WTC11 (cell line): ENCODE data around the gene ZDHHC9. TPM values are rescaled to one million over a fixed set of nuclear protein-coding genes. Genes with fewer than 3 reads are reported as not detected.

ENCODE experiments used
- ATAC-seq: fragments of 200-7000 bp; cut with Tn5 transposase; 2 replicates; pipeline ENCODE4 v1.10.0; 2021; ENCODE audit warnings: mild to moderate bottlenecking, moderate library complexity
- CTCF ChIA-PET: fragments of 300-600 bp; sonication (Branson Sonifier 250); formaldehyde crosslinking; loops from one replicate; lab custom pipeline; 2021; ENCODE audit warnings: antibody characterized with exemption; lab: Charles Lee
- POLR2A ChIA-PET: fragments of 350-600 bp; sonication (Branson Sonifier 250); formaldehyde crosslinking; loops from one replicate; lab custom pipeline; 2021; ENCODE audit warnings: antibody characterized with exemption; lab: Charles Lee
- DNase-seq: peaks from one replicate; pipeline ENCODE4 v3.0.0; 2021; ENCODE audit warnings: low spot score
- H3K27ac Mint-ChIP-seq: 2 replicates; pipeline ENCODE4 v1.8.0; 2021; ENCODE audit warnings: mixed read lengths
- H3K27me3 Mint-ChIP-seq: 2 replicates; pipeline ENCODE4 v1.8.0; 2021; ENCODE audit warnings: low read depth, mild to moderate bottlenecking, moderate library complexity, mixed read lengths
- H3K36me3 Mint-ChIP-seq: 2 replicates; pipeline ENCODE4 v1.8.0; 2021; ENCODE audit warnings: mixed read lengths
- H3K4me1 Mint-ChIP-seq: 2 replicates; pipeline ENCODE4 v1.8.0; 2022; ENCODE audit warnings: mixed read lengths
- H3K4me3 Mint-ChIP-seq: 2 replicates; pipeline ENCODE4 v1.8.0; 2021; ENCODE audit warnings: mild to moderate bottlenecking, moderate library complexity, mixed read lengths
- H3K9me3 Mint-ChIP-seq: 2 replicates; pipeline ENCODE4 v1.8.0; 2021; ENCODE audit warnings: mixed read lengths
- EMX1 ChIP-seq: fragments of 250-450 bp; sonication (Bioruptor Pico); IDR thresholded peaks from 2 replicates; pipeline ENCODE4 v1.8.0; 2021; ENCODE audit warnings: mild to moderate bottlenecking
- ETV6 ChIP-seq: sonication (generic); formaldehyde crosslinking; IDR thresholded peaks from 2 replicates; pipeline ENCODE4 v1.8.1; 2022; ENCODE audit warnings: mild to moderate bottlenecking, missing genetic modification reagents
- FOXJ3 ChIP-seq: sonication (generic); formaldehyde crosslinking; IDR thresholded peaks from 2 replicates; pipeline ENCODE4 v1.9.0; 2021; ENCODE audit warnings: missing genetic modification reagents, mild to moderate bottlenecking, borderline replicate concordance
- FOXK1 ChIP-seq: sonication (generic); formaldehyde crosslinking; IDR thresholded peaks from 2 replicates; pipeline ENCODE4 v1.8.0; 2022; ENCODE audit warnings: mild to moderate bottlenecking, moderate library complexity, missing genetic modification reagents
- FOXP1 ChIP-seq: sonication (generic); formaldehyde crosslinking; IDR thresholded peaks from 2 replicates; pipeline ENCODE4 v1.8.0; 2022; ENCODE audit warnings: missing genetic modification reagents, mild to moderate bottlenecking, moderate library complexity, borderline replicate concordance
- GABPB1 ChIP-seq: sonication (generic); formaldehyde crosslinking; IDR thresholded peaks from 2 replicates; pipeline ENCODE4 v1.8.1; 2023; ENCODE audit warnings: mild to moderate bottlenecking, missing genetic modification reagents
- JAZF1 ChIP-seq: fragments of 250-450 bp; sonication (Bioruptor Pico); IDR thresholded peaks from 2 replicates; pipeline ENCODE4 v1.9.0; 2021; ENCODE audit warnings: moderate library complexity, mild to moderate bottlenecking, inconsistent platforms
- MYBL2 ChIP-seq: sonication (generic); formaldehyde crosslinking; IDR thresholded peaks from 2 replicates; pipeline ENCODE4 v1.8.1; 2023; ENCODE audit warnings: mild to moderate bottlenecking, moderate library complexity, missing genetic modification reagents
- NFYB ChIP-seq: sonication (generic); formaldehyde crosslinking; conservative IDR thresholded peaks from 2 replicates; pipeline ENCODE4 v1.8.0; 2022; ENCODE audit warnings: low read depth, missing genetic modification reagents
- NR2C2 ChIP-seq: sonication (generic); formaldehyde crosslinking; IDR thresholded peaks from 2 replicates; pipeline ENCODE4 v1.8.0; 2022; ENCODE audit warnings: mild to moderate bottlenecking, missing genetic modification reagents
- RELA ChIP-seq: sonication (generic); formaldehyde crosslinking; IDR thresholded peaks from 2 replicates; pipeline ENCODE4 v1.8.1; 2022; ENCODE audit warnings: missing genetic modification reagents, mild to moderate bottlenecking, borderline replicate concordance
- TEAD1 ChIP-seq: sonication (generic); formaldehyde crosslinking; IDR thresholded peaks from 2 replicates; pipeline ENCODE4 v1.8.0; 2022; ENCODE audit warnings: mild to moderate bottlenecking, missing genetic modification reagents
- TP53 ChIP-seq: sonication (generic); formaldehyde crosslinking; IDR thresholded peaks from 2 replicates; pipeline ENCODE4 v1.8.1; 2023; ENCODE audit warnings: mild to moderate bottlenecking, missing genetic modification reagents
- ZNF121 ChIP-seq: sonication (generic); formaldehyde crosslinking; IDR thresholded peaks from 2 replicates; pipeline ENCODE4 v1.8.0; 2023; ENCODE audit warnings: missing genetic modification reagents
- ZNF232 ChIP-seq: sonication (generic); formaldehyde crosslinking; IDR thresholded peaks from 2 replicates; pipeline ENCODE4 v1.8.0; 2022; ENCODE audit warnings: mild to moderate bottlenecking, missing genetic modification reagents
- total RNA-seq: library from RNA; stranded (reverse); gene quantifications from 3 replicates; pipeline ENCODE4 v1.2.3, GENCODE V29; 2021
- TF ChIP-seq, protein P1 (sequence below): fragments of 250-450 bp; sonication (Bioruptor Pico); conservative IDR thresholded peaks from 2 replicates; pipeline ENCODE4 v1.9.0; 2021; ENCODE audit warnings: mild to moderate bottlenecking
- TF ChIP-seq, protein P2 (sequence below): sonication (generic); formaldehyde crosslinking; IDR thresholded peaks from 2 replicates; pipeline ENCODE4 v1.8.1; 2023; ENCODE audit warnings: mild to moderate bottlenecking, missing genetic modification reagents
- TF ChIP-seq, protein P3 (sequence below): sonication (generic); formaldehyde crosslinking; IDR thresholded peaks from 2 replicates; pipeline ENCODE4 v1.8.0; 2022; ENCODE audit warnings: mild to moderate bottlenecking, missing genetic modification reagents
- TF ChIP-seq, protein P4 (sequence below): fragments of 250-450 bp; sonication (Bioruptor Pico); IDR thresholded peaks from 2 replicates; pipeline ENCODE4 v1.9.0; 2021; ENCODE audit warnings: mild to moderate bottlenecking
- TF ChIP-seq, protein P5 (sequence below): sonication (generic); formaldehyde crosslinking; IDR thresholded peaks from 2 replicates; pipeline ENCODE4 v1.8.1; 2022; ENCODE audit warnings: mild to moderate bottlenecking, missing genetic modification reagents, moderate library complexity, borderline replicate concordance
- TF ChIP-seq, protein P6 (sequence below): fragments of 250-450 bp; sonication (Bioruptor Pico); IDR thresholded peaks from 2 replicates; pipeline ENCODE4 v1.9.0; 2021; ENCODE audit warnings: mild to moderate bottlenecking
- TF ChIP-seq, protein P7 (sequence below): sonication (generic); formaldehyde crosslinking; IDR thresholded peaks from 2 replicates; pipeline ENCODE4 v1.8.0; 2022; ENCODE audit warnings: missing genetic modification reagents

ZDHHC9 gene
- total RNA-seq, 1 experiment from 2014 or later = 25.0 TPM

DNA sequence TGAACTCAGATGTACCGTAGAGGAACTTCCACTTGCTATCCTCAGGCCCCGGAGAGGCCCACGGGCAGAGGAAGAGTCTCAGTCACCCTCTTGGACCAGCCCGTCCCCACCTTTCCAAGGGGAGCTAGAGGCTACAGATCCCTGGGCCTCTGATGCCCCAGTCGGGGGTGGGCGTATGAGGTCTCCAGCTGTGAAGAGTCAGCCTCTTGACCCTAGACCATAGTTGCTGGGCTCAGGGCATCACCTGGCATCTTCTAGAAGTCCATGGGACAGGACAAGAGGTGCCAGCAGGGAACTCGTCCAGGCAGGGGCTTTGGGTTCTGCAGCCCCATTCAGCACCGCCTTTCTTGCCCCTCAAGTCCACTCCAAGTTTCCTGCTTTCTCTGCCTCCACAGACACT is 52.4 kb downstream of the ZDHHC9 start (continued):
- TF ChIP-seq, protein P1, sequence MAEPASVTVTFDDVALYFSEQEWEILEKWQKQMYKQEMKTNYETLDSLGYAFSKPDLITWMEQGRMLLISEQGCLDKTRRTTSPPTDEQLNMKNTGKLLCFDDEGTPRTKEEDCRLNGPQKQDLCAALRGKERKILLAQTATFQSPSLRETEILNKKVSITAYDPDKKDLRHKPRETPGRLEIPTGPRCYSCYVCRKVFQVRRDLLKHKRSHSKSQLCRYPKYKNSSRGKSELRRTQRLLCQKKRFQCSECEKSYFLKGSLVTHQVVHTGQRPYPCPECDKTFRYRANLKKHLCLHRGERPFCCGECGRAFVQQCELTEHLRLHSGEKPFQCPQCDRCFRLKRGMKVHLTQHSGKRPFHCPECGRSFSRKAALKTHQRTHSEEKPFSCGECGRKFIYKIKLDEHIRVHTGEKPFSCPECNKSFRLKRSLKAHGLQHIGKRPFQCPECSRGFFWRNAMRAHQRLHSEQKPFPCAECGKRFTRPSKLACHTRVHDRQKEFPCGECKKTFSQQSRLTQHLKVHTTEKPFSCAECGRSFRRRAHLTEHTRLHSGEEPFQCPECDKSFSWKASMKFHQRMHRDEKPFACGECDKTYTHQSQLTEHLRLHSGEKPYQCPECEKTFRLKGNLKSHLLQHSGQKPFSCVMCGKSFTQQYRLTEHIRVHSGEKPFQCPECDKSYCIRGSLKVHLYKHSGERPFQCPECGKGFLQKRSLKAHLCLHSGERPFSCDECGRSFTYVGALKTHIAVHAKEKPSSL (CRISPR knock-in tag) = no peak
- TF ChIP-seq ZNF232 (CRISPR knock-in tag) (no peak), FOXK1 (no peak), TP53 (CRISPR knock-in tag) (no peak), EMX1 (CRISPR knock-in tag) (no peak), RELA (CRISPR knock-in tag) (no peak), GABPB1 (CRISPR knock-in tag) (no peak), FOXP1 (CRISPR knock-in tag) (no peak)
- TF ChIP-seq, protein P2, sequence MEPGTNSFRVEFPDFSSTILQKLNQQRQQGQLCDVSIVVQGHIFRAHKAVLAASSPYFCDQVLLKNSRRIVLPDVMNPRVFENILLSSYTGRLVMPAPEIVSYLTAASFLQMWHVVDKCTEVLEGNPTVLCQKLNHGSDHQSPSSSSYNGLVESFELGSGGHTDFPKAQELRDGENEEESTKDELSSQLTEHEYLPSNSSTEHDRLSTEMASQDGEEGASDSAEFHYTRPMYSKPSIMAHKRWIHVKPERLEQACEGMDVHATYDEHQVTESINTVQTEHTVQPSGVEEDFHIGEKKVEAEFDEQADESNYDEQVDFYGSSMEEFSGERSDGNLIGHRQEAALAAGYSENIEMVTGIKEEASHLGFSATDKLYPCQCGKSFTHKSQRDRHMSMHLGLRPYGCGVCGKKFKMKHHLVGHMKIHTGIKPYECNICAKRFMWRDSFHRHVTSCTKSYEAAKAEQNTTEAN = no peak
- TF ChIP-seq, protein P3, sequence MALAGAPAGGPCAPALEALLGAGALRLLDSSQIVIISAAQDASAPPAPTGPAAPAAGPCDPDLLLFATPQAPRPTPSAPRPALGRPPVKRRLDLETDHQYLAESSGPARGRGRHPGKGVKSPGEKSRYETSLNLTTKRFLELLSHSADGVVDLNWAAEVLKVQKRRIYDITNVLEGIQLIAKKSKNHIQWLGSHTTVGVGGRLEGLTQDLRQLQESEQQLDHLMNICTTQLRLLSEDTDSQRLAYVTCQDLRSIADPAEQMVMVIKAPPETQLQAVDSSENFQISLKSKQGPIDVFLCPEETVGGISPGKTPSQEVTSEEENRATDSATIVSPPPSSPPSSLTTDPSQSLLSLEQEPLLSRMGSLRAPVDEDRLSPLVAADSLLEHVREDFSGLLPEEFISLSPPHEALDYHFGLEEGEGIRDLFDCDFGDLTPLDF (CRISPR knock-in tag) = no peak

DNA sequence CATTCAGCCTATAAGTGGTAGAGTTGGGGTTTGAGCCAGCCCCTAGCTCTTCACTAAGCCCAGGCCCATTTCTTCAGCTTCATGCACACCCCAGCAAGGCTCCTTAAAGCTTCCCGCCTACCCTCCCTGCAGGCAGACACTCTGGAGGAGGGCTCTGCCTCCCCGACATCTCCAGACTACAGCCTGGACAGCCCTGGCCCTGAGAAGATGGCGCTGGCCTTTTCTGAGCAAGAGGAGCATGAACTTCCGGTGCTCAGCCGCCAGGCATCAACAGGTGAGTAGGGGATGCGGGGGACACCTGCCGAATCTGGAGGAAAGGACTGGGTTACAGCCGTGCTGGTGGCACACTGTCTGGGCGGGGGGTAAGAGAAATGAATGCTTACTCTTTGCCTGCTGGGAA is 52.9 kb downstream of the ZDHHC9 start:
- ATAC-seq (no peak), DNase-seq (no peak)
- Mint-ChIP-seq H3K4me1 (no peaks in the 10 kb centered on the region), H3K27me3 (no peaks in the 10 kb centered on the region), H3K27ac (no peak overlapping the region), H3K4me3 (no peak overlapping the region), H3K36me3 (no peaks in the 10 kb centered on the region), H3K9me3 (no peaks in the 10 kb centered on the region)
- CTCF ChIA-PET = interaction anchor here (1.1 kb wide), 2 partner anchors 10 to 21 kb away, joined by 3 read pairs; no protein-coding TSS in a partner anchor
- POLR2A ChIA-PET = no interaction called here
- TF ChIP-seq, protein P4, sequence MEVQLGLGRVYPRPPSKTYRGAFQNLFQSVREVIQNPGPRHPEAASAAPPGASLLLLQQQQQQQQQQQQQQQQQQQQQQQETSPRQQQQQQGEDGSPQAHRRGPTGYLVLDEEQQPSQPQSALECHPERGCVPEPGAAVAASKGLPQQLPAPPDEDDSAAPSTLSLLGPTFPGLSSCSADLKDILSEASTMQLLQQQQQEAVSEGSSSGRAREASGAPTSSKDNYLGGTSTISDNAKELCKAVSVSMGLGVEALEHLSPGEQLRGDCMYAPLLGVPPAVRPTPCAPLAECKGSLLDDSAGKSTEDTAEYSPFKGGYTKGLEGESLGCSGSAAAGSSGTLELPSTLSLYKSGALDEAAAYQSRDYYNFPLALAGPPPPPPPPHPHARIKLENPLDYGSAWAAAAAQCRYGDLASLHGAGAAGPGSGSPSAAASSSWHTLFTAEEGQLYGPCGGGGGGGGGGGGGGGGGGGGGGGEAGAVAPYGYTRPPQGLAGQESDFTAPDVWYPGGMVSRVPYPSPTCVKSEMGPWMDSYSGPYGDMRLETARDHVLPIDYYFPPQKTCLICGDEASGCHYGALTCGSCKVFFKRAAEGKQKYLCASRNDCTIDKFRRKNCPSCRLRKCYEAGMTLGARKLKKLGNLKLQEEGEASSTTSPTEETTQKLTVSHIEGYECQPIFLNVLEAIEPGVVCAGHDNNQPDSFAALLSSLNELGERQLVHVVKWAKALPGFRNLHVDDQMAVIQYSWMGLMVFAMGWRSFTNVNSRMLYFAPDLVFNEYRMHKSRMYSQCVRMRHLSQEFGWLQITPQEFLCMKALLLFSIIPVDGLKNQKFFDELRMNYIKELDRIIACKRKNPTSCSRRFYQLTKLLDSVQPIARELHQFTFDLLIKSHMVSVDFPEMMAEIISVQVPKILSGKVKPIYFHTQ = no peak
- TF ChIP-seq, protein P5, sequence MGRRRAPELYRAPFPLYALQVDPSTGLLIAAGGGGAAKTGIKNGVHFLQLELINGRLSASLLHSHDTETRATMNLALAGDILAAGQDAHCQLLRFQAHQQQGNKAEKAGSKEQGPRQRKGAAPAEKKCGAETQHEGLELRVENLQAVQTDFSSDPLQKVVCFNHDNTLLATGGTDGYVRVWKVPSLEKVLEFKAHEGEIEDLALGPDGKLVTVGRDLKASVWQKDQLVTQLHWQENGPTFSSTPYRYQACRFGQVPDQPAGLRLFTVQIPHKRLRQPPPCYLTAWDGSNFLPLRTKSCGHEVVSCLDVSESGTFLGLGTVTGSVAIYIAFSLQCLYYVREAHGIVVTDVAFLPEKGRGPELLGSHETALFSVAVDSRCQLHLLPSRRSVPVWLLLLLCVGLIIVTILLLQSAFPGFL (CRISPR knock-in tag) = no peak
- no peak for TF ChIP-seq ZNF121 (CRISPR knock-in tag)
- TF ChIP-seq, protein P6, sequence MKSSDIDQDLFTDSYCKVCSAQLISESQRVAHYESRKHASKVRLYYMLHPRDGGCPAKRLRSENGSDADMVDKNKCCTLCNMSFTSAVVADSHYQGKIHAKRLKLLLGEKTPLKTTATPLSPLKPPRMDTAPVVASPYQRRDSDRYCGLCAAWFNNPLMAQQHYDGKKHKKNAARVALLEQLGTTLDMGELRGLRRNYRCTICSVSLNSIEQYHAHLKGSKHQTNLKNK = no peak
- TF ChIP-seq MYBL2 (CRISPR knock-in tag) = no peak
- no peak for TF ChIP-seq NR2C2 (CRISPR knock-in tag)
- TF ChIP-seq FOXK1 = no peak
- TF ChIP-seq TEAD1 (CRISPR knock-in tag) = no peak
- TF ChIP-seq, protein P1 (CRISPR knock-in tag) = no peak
- no peak for TF ChIP-seq FOXJ3 (CRISPR knock-in tag)
- TF ChIP-seq ETV6 (CRISPR knock-in tag) = no peak
- TF ChIP-seq NFYB = no peak
- TF ChIP-seq JAZF1 = no peak
- TF ChIP-seq, protein P7, sequence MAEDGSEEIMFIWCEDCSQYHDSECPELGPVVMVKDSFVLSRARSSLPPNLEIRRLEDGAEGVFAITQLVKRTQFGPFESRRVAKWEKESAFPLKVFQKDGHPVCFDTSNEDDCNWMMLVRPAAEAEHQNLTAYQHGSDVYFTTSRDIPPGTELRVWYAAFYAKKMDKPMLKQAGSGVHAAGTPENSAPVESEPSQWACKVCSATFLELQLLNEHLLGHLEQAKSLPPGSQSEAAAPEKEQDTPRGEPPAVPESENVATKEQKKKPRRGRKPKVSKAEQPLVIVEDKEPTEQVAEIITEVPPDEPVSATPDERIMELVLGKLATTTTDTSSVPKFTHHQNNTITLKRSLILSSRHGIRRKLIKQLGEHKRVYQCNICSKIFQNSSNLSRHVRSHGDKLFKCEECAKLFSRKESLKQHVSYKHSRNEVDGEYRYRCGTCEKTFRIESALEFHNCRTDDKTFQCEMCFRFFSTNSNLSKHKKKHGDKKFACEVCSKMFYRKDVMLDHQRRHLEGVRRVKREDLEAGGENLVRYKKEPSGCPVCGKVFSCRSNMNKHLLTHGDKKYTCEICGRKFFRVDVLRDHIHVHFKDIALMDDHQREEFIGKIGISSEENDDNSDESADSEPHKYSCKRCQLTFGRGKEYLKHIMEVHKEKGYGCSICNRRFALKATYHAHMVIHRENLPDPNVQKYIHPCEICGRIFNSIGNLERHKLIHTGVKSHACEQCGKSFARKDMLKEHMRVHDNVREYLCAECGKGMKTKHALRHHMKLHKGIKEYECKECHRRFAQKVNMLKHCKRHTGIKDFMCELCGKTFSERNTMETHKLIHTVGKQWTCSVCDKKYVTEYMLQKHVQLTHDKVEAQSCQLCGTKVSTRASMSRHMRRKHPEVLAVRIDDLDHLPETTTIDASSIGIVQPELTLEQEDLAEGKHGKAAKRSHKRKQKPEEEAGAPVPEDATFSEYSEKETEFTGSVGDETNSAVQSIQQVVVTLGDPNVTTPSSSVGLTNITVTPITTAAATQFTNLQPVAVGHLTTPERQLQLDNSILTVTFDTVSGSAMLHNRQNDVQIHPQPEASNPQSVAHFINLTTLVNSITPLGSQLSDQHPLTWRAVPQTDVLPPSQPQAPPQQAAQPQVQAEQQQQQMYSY (CRISPR knock-in tag) = no peak
